ENCODE data around the gene STK32B.

- no peak for TF ChIP-seq CTCF (IDR thresholded peaks at IDR 0.05)
- TF ChIP-seq POLR2AphosphoS5 (IDR thresholded peaks at IDR 0.05): no peak
- TF ChIP-seq POLR2A (IDR thresholded peaks at IDR 0.05): no peak
These were observed 419.9 kb downstream of the STK32B start for GRCh38 chr4:5471206-5471605.
